Ovary (tissue), 9 donors: Measurements from ENCODE around the gene CDC25B. TPM values are rescaled to one million over a fixed set of nuclear protein-coding genes. Genes with fewer than 3 reads are reported as not detected.

Experiments used
- DNase-seq, 5 donors: peaks; one replicate each; pipeline ENCODE4 v3.0.0-alpha.2; 2019 to 2020
- H3K27ac ChIP-seq, 2 donors: fragments of 200-600 bp; one replicate each; pipeline versions ENCODE4 v1.5.1 to v1.8.0; 2019 to 2022
- H3K27me3 ChIP-seq: fragments of 200-600 bp; one replicate; pipeline ENCODE4 v1.8.0; 2022
- H3K36me3 ChIP-seq: fragments of 200-600 bp; sonication (generic); one replicate; pipeline ENCODE4 v1.5.1; 2019
- H3K4me1 ChIP-seq: one replicate; pipeline ENCODE4 v1.8.1; 2013; ENCODE audit warnings: mild to moderate bottlenecking, moderate library complexity; ENCODE audit not compliant: insufficient read depth
- H3K4me3 ChIP-seq: fragments of 200-600 bp; sonication (generic); one replicate; pipeline ENCODE4 v1.5.1; 2017
- H3K9me3 ChIP-seq, 2 donors: fragments of 200-600 bp in 1 of 2; sonication (generic) in 1 of 2; one replicate each; pipeline versions ENCODE4 v1.5.1 to v1.8.1; 2013 to 2019; ENCODE audit warnings: mild to moderate bottlenecking in 1 of 2, moderate library complexity in 1 of 2
- CTCF ChIP-seq, 3 donors: fragments of 450-650 bp in 2 of 3; fragments of 200-600 bp in 1 of 3; IDR thresholded peaks; one replicate each; pipeline versions ENCODE4 v1.5.1 to v1.8.0; 2016 to 2022; ENCODE audit warnings: antibody characterized with exemption in 3 of 3, mild to moderate bottlenecking in 1 of 3
- EP300 ChIP-seq: sonication (generic); formaldehyde crosslinking; IDR thresholded peaks from one replicate; pipeline ENCODE4 v1.6.1; 2017; ENCODE audit warnings: antibody characterized with exemption
- POLR2A ChIP-seq: fragments of 450-650 bp; IDR thresholded peaks from one replicate; pipeline ENCODE4 v1.6.1; 2017; ENCODE audit warnings: antibody characterized with exemption, mild to moderate bottlenecking, moderate library complexity
- WGBS, 3 donors: extraction: QIAGEN DNeasy Blood & Tissue Kit in 1 of 3; methylation state at CpG; one replicate each; pipeline versions ENCODE4 v1.1.5 to v1.1.7; 2013 to 2017; 5-methylcytosine and 5-hydroxymethylcytosine counted together
- intact Hi-C, 4 donors: fragments of 100-400 bp; cut with DNase I; formaldehyde crosslinking; loops; one replicate each; pipeline versions ENCODE4 v1.11.0 to v1.15.1; 2022 to 2023
- polyA plus RNA-seq, 2 donors: library from polyadenylated mRNA; stranded (reverse); fragments of 200-250 nt in 1 of 2; fragments of 350-450 nt in 1 of 2; fragmentation: Illumina TruSeq in 1 of 2; extraction: RNeasy Lipid Tissue Mini Kit (QIAGEN cat#74804) in 1 of 2; gene quantifications; one replicate each; pipeline ENCODE4 v1.2.3, GENCODE V29; 2013 to 2014
- total RNA-seq, 7 donors: library from RNA; depleted of rRNA in 2 of 7; stranded (reverse); fragments of >200 nt in 2 of 7; fragmentation: NEBNext Ultra II Directional in 3 of 7; extraction: Animal tissue kit (Norgen Biotek cat#: 25700) in 3 of 7; gene quantifications; one replicate each; pipeline versions ENCODE4 v1.1.0 to v1.2.4, GENCODE V29; 2016 to 2023
- donor health status: DM: no; HTN: no; CAD: no; lungs with moderate emphysema.
- donor health status: DM: no; HTN: no; CAD: no.
- donor health status: Bipolar disorder and iron deficiency.
- donor health status: DM: yes; HTN: yes; CAD: no.
- donor health status: DM: no; HTN: no; CAD: no.
- donor health status: DM: yes; HTN: yes; CAD: no.

CDC25B gene
- total and polyA plus RNA-seq, 9 donors: 17.9 to 47.8 (median 33.0) TPM

GRCh38 chr20:3812259-3812681 lies 16.2 kb downstream of the CDC25B start:
- Histone ChIP-seq H3K36me3 (no peaks in the 10 kb centered on the region), H3K4me1 (peaks cover 14% of the 10 kb centered on the region), H3K27ac (peak overlapping the region; percentile 43 to 95), H3K4me3 (no peak overlapping the region), H3K9me3 (no peaks in the 10 kb centered on the region), H3K27me3 (no peaks in the 10 kb centered on the region)
- 92 to 94% (median 93%) methylated on average over 9 of the region's 9 CpGs for WGBS, 3 donors
- no peak for TF ChIP-seq CTCF (IDR thresholded peaks at IDR 0.05)
- no peak for TF ChIP-seq EP300
- no peak for TF ChIP-seq POLR2A
- no peak for DNase-seq
- intact Hi-C loops: no loop called here

GRCh38 chr20:3812975-3813847 lies 17.1 kb downstream of the CDC25B start:
- no peak for TF ChIP-seq CTCF (IDR thresholded peaks at IDR 0.05)
- TF ChIP-seq POLR2A: no peak
- TF ChIP-seq EP300: no peak
- Histone ChIP-seq H3K27me3 (no peaks in the 10 kb centered on the region), H3K4me3 (no peak overlapping the region), H3K27ac (peak overlapping the region in 1 of 2 donors; percentile 50), H3K9me3 (no peaks in the 10 kb centered on the region), H3K4me1 (peaks cover 9% of the 10 kb centered on the region), H3K36me3 (no peaks in the 10 kb centered on the region)
- WGBS, 3 donors: 51 to 59% (median 53%) methylated on average over 8 of the region's 8 CpGs
- DNase-seq: no peak
- intact Hi-C loops: no loop called here

- Histone ChIP-seq H3K9me3 (no peaks in the 10 kb centered on the region), H3K4me3 (no peak overlapping the region), H3K4me1 (peaks cover 11% of the 10 kb centered on the region), H3K27ac (no peak overlapping the region), H3K36me3 (no peaks in the 10 kb centered on the region), H3K27me3 (no peaks in the 10 kb centered on the region)
- no peak for TF ChIP-seq POLR2A
- no peak for TF ChIP-seq CTCF (IDR thresholded peaks at IDR 0.05)
- no peak for TF ChIP-seq EP300
- WGBS, 3 donors: 87 to 91% (median 87%) methylated on average over 12 of the region's 12 CpGs
- intact Hi-C loops: no loop called here
- no peak for DNase-seq
These were observed 17.9 kb downstream of the CDC25B start for GRCh38 chr20:3813848-3814581.

GRCh38 chr20:3814928-3815495 lies 18.9 kb downstream of the CDC25B start:
- TF ChIP-seq POLR2A (no peak), EP300 (no peak), CTCF (IDR thresholded peaks at IDR 0.05) (no peak)
- no peak overlapping the region for H3K4me3 ChIP-seq
- H3K36me3 ChIP-seq: no peaks in the 10 kb centered on the region
- H3K9me3 ChIP-seq: no peaks in the 10 kb centered on the region
- intact Hi-C loops: no loop called here
- peaks cover 11% of the 10 kb centered on the region for H3K4me1 ChIP-seq
- WGBS, 3 donors: 82 to 87% (median 85%) methylated on average over 7 of the region's 7 CpGs
- DNase-seq: no peak
- no peaks in the 10 kb centered on the region for H3K27me3 ChIP-seq
- H3K27ac ChIP-seq: no peak overlapping the region
